SU-DHL-6 (cell line): ENCODE data around the gene UTP15.

Source experiments
- CTCF ChIP-seq: fragments of 200-600 bp; sonication (generic); IDR thresholded peaks from one replicate; pipeline ENCODE4 v1.5.1; 2017; ENCODE audit warnings: antibody characterized with exemption, mild to moderate bottlenecking, low read length, moderate library complexity; ENCODE audit not compliant: insufficient read depth, poor library complexity, severe bottlenecking
- EZH2phosphoT487 ChIP-seq: fragments of 200-600 bp; sonication (generic), shearing (Covaris generic); conservative IDR thresholded peaks from 2 replicates; pipeline ENCODE4 v1.6.1; 2018; ENCODE audit warnings: mild to moderate bottlenecking, antibody characterized with exemption, low read length, moderate library complexity, mixed read lengths

- TF ChIP-seq CTCF (no peak), EZH2phosphoT487 (no peak)
Measured at GRCh38 chr5:73591698-73592501, 26.4 kb downstream of the UTP15 start.
